DND-41 (cell line): Measurements from ENCODE around the gene THBS3.

ENCODE experiments used
- ATAC-seq: fragments of 200-7000 bp; cut with Tn5 transposase; 3 replicates; pipeline ENCODE4 v1.9.1; 2021; ENCODE audit warnings: low read depth; ENCODE audit not compliant: insufficient read depth
- DNase-seq: peaks from one replicate; pipeline ENCODE4 v3.0.0-alpha.2; 2020
- H2AFZ ChIP-seq: 2 replicates; pipeline ENCODE4 v1.6.0; 2012; ENCODE audit warnings: low read depth, low read length
- H3K27ac ChIP-seq: 2 replicates; pipeline ENCODE4 v1.5.1; 2012; ENCODE audit warnings: low read length, inconsistent platforms
- H3K27me3 ChIP-seq: fragments of 200-600 bp; sonication (generic); 2 replicates; pipeline ENCODE4 v1.6.0; 2012; ENCODE audit warnings: low read length, mild to moderate bottlenecking, inconsistent platforms; ENCODE audit not compliant: insufficient read depth, poor library complexity
- H3K36me3 ChIP-seq: 2 replicates; pipeline ENCODE4 v1.5.1; 2012; ENCODE audit warnings: low read length, inconsistent platforms; ENCODE audit not compliant: insufficient read depth
- H3K4me1 ChIP-seq: 2 replicates; pipeline ENCODE4 v1.5.1; 2012; ENCODE audit warnings: mild to moderate bottlenecking, low read length; ENCODE audit not compliant: insufficient read depth
- H3K4me2 ChIP-seq: 2 replicates; pipeline ENCODE4 v1.6.0; 2012; ENCODE audit warnings: mild to moderate bottlenecking, moderate library complexity, low read length, inconsistent platforms; ENCODE audit not compliant: insufficient read depth
- H3K4me3 ChIP-seq, 2 experiments: fragments of 200-600 bp in 1 of 2; shearing (Covaris generic) in 1 of 2; 2 replicates each; pipeline ENCODE4 v1.5.1; 2012 to 2016; ENCODE audit warnings: inconsistent platforms in 2 of 2, low read length in 2 of 2, mild to moderate bottlenecking in 2 of 2, low read depth in 1 of 2, moderate library complexity in 1 of 2
- H3K79me2 ChIP-seq: 2 replicates; pipeline ENCODE4 v1.6.0; 2012; ENCODE audit warnings: low read length, inconsistent platforms; ENCODE audit not compliant: insufficient read depth
- H3K9ac ChIP-seq: 2 replicates; pipeline ENCODE4 v1.6.0; 2012; ENCODE audit warnings: low read depth, mild to moderate bottlenecking, inconsistent platforms, low read length, moderate library complexity
- H3K9me3 ChIP-seq: 2 replicates; pipeline ENCODE4 v1.5.1; 2012; ENCODE audit warnings: low read length, moderate library complexity, mild to moderate bottlenecking, inconsistent platforms; ENCODE audit not compliant: insufficient read depth, severe bottlenecking
- H4K20me1 ChIP-seq: 2 replicates; pipeline ENCODE4 v1.6.0; 2012; ENCODE audit warnings: low read length; ENCODE audit not compliant: insufficient read depth
- EZH2 ChIP-seq: IDR thresholded peaks from 3 replicates; pipeline ENCODE4 v1.6.1; 2012; ENCODE audit warnings: borderline replicate concordance, low read depth, mild to moderate bottlenecking, moderate library complexity, low read length, inconsistent platforms; ENCODE audit not compliant: severe bottlenecking
- TF ChIP-seq, protein P1 (sequence below): IDR thresholded peaks from 2 replicates; pipeline ENCODE4 v1.5.1; 2012; ENCODE audit warnings: borderline replicate concordance, low read length, moderate library complexity, mild to moderate bottlenecking; ENCODE audit not compliant: poor library complexity, severe bottlenecking; ENCODE audit errors: extremely low read depth

THBS3 gene

GRCh38 chr1:155183775-155184221 lies 23.9 kb downstream of the THBS3 start:
- Histone ChIP-seq H3K4me3 (no peak overlapping the region), H3K4me2 (no peak overlapping the region), H2AFZ (no peak overlapping the region), H3K27me3 (no peaks in the 10 kb centered on the region), H4K20me1 (no peaks in the 10 kb centered on the region), H3K27ac (no peak overlapping the region), H3K9me3 (no peaks in the 10 kb centered on the region), H3K9ac (no peak overlapping the region), H3K79me2 (no peaks in the 10 kb centered on the region), H3K36me3 (no peaks in the 10 kb centered on the region), H3K4me1 (no peaks in the 10 kb centered on the region)
- TF ChIP-seq, protein P1, sequence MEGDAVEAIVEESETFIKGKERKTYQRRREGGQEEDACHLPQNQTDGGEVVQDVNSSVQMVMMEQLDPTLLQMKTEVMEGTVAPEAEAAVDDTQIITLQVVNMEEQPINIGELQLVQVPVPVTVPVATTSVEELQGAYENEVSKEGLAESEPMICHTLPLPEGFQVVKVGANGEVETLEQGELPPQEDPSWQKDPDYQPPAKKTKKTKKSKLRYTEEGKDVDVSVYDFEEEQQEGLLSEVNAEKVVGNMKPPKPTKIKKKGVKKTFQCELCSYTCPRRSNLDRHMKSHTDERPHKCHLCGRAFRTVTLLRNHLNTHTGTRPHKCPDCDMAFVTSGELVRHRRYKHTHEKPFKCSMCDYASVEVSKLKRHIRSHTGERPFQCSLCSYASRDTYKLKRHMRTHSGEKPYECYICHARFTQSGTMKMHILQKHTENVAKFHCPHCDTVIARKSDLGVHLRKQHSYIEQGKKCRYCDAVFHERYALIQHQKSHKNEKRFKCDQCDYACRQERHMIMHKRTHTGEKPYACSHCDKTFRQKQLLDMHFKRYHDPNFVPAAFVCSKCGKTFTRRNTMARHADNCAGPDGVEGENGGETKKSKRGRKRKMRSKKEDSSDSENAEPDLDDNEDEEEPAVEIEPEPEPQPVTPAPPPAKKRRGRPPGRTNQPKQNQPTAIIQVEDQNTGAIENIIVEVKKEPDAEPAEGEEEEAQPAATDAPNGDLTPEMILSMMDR = no peak
- TF ChIP-seq EZH2 = no peak
- no peak for DNase-seq
- ATAC-seq = no peak

- ATAC-seq = no peak
- Histone ChIP-seq H3K4me3 (no peak overlapping the region), H3K9ac (no peak overlapping the region), H3K9me3 (no peaks in the 10 kb centered on the region), H4K20me1 (no peaks in the 10 kb centered on the region), H2AFZ (no peak overlapping the region), H3K27ac (no peak overlapping the region), H3K36me3 (peaks cover 9% of the 10 kb centered on the region; the same call in 1 of the 2 replicates), H3K27me3 (no peaks in the 10 kb centered on the region), H3K79me2 (no peaks in the 10 kb centered on the region), H3K4me1 (peaks cover 5% of the 10 kb centered on the region), H3K4me2 (no peak overlapping the region)
- DNase-seq = no peak
- no peak for TF ChIP-seq EZH2
- TF ChIP-seq, protein P1 = no peak
These were observed 25.6 kb downstream of the THBS3 start for GRCh38 chr1:155182052-155182550.

- H3K79me2 ChIP-seq = no peaks in the 10 kb centered on the region
- H3K27ac ChIP-seq = no peak overlapping the region
- H3K4me2 ChIP-seq = no peak overlapping the region
- ATAC-seq = no peak
- no peaks in the 10 kb centered on the region for H4K20me1 ChIP-seq
- no peak overlapping the region for H3K9ac ChIP-seq
- H3K4me1 ChIP-seq = peaks cover 10% of the 10 kb centered on the region
- H3K4me3 ChIP-seq = no peak overlapping the region
- DNase-seq = no peak
- H3K9me3 ChIP-seq = no peaks in the 10 kb centered on the region
- TF ChIP-seq EZH2 = no peak
- TF ChIP-seq, protein P1 = no peak
- H2AFZ ChIP-seq = no peak overlapping the region
- H3K36me3 ChIP-seq = peaks cover 12% of the 10 kb centered on the region; the same call in 1 of the 2 replicates
- no peaks in the 10 kb centered on the region for H3K27me3 ChIP-seq
These were observed 26.2 kb downstream of the THBS3 start for GRCh38 chr1:155181371-155182051.
